ENCODE measurements around the gene TEKT5.

Gene TEKT5

GRCh38 chr16:10607157-10607556, 87.6 kb downstream of the TEKT5 start:
- no peak for DNase-seq

- no peak for DNase-seq
Measured at GRCh38 chr16:10606607-10607006, 88.1 kb downstream of the TEKT5 start.

GRCh38 chr16:10605636-10606035, 89.1 kb downstream of the TEKT5 start:
- DNase-seq = no peak

GRCh38 chr16:10601444-10602408, 93.0 kb downstream of the TEKT5 start:
- DNase-seq = no peak

GRCh38 chr16:10600782-10601443, 93.8 kb downstream of the TEKT5 start:
- no peak for DNase-seq

GRCh38 chr16:10599626-10600025, 95.1 kb downstream of the TEKT5 start:
- no peak for DNase-seq

- DNase-seq = no peak
Measured at GRCh38 chr16:10598157-10598556, 96.6 kb downstream of the TEKT5 start.

- DNase-seq = no peak
Measured at GRCh38 chr16:10597187-10597601, 97.5 kb downstream of the TEKT5 start.

GRCh38 chr16:10594312-10594950, 100.3 kb downstream of the TEKT5 start:
- DNase-seq = no peak

- no peak for DNase-seq
Measured at GRCh38 chr16:10592611-10593010, 102.1 kb downstream of the TEKT5 start.

- no peak for DNase-seq
Measured at GRCh38 chr16:10590342-10590741, 104.4 kb downstream of the TEKT5 start.

- DNase-seq = no peak
Measured at GRCh38 chr16:10589109-10589508, 105.6 kb downstream of the TEKT5 start.

GRCh38 chr16:10587622-10588021, 107.1 kb downstream of the TEKT5 start:
- DNase-seq = no peak

- DNase-seq = no peak
Measured at GRCh38 chr16:10584981-10585438, 109.7 kb downstream of the TEKT5 start.

- no peak for DNase-seq
Measured at GRCh38 chr16:10583269-10583668, 111.5 kb downstream of the TEKT5 start.

GRCh38 chr16:10581507-10581906, 113.2 kb downstream of the TEKT5 start:
- DNase-seq = no peak

- DNase-seq = no peak
Measured at GRCh38 chr16:10580883-10581247, 113.9 kb downstream of the TEKT5 start.

- no peak for DNase-seq
Measured at GRCh38 chr16:10579965-10580882, 114.5 kb downstream of the TEKT5 start, which contains the start of gene EMP2. EMP2 (minus strand) TSS chr16:10580598; CDS start chr16:10547617, 32,981 bp downstream.

GRCh38 chr16:10579575-10579964, 115.2 kb downstream of the TEKT5 start:
- no peak for DNase-seq

- no peak for DNase-seq
Measured at GRCh38 chr16:10578474-10579316, 116.0 kb downstream of the TEKT5 start.
